ENCODE results near the gene UBE2Q2.

UBE2Q2 gene

GRCh38 chr15:75928680-75929608, 85.7 kb downstream of the UBE2Q2 start:
- DNase-seq = peak; percentile 28

DNA sequence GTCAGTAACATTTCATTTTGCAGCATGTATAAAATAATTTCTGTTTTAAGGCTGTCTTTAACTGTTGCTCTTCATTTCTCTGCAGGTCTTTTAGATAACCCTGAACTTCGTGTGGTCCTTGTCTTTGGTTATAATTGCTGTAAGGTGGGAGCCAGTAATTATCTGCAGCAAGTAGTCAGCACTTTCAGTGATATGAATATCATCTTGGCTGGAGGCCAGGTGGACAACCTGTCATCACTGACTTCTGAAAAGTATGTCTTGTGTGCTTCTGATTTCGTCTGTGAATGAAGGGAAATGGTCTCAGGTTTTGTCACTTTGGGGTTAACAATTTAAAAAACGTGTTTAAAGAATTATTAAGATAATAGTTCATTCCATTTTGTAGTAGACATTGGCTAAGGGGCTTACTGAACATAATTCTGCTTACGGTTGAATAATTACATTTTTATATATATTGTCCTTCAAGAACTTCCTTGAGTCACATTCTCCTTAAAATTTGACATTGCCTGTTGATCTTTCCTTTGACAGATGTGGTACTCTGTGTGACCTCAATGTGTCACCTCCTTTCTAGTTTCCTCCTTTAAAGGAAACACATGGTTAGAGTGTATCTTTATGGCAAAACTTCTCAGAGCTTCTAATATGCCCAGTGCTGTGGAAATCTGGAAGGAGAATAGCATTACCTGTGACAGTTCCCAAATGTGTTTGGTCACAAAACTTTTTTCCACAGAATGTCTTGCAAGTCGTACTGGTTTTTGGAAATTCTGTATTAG, 86.7 kb downstream of the UBE2Q2 start:
- DNase-seq = no peak

- no peak for DNase-seq
These were observed 87.6 kb downstream of the UBE2Q2 start for GRCh38 chr15:75930866-75931265.

GRCh38 chr15:75942464-75942863, 99.2 kb downstream of the UBE2Q2 start:
- DNase-seq = no peak

DNA sequence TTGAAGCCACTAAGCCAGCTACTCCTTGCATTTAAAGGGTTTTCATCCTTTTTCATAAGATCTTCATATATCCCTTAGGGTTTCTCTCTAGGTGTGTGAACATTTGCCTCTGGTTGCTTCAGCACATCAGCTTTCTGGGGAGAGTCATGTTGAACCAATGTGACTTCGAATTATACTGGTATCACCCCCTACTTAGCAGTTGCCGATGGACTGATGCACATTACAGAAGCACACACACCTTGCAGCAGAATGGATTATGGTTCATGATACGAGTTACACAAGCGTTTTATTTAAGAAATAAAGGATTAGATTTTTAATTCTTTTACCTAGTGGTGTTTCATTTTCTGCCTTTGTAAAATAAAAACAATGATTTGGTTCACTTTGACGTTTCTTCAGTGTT, 100.0 kb downstream of the UBE2Q2 start:
- DNase-seq = no peak

GRCh38 chr15:75943713-75944215, 100.5 kb downstream of the UBE2Q2 start:
- peak; percentile 28 for DNase-seq

DNA sequence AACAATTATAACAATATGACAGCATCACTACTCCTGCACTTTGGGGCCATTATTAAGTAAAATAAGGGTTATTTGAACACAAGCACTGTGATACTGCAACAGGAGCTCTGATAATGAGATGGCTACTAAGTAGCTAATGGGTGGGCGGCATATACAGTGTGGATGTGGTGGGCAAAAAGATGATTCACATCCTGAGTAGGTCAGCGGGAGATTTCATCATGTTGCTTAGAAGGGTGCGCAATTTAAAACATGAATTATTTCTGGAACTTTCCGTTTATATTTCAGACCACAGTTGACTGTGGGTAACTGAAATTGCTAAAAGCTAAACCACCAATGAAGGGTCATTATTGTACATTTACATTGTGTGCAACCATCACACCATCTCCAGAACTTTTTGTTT, 102.7 kb downstream of the UBE2Q2 start:
- DNase-seq = peak; percentile 65

GRCh38 chr15:75947092-75947491, 103.8 kb downstream of the UBE2Q2 start:
- peak; percentile 85 for DNase-seq

DNA sequence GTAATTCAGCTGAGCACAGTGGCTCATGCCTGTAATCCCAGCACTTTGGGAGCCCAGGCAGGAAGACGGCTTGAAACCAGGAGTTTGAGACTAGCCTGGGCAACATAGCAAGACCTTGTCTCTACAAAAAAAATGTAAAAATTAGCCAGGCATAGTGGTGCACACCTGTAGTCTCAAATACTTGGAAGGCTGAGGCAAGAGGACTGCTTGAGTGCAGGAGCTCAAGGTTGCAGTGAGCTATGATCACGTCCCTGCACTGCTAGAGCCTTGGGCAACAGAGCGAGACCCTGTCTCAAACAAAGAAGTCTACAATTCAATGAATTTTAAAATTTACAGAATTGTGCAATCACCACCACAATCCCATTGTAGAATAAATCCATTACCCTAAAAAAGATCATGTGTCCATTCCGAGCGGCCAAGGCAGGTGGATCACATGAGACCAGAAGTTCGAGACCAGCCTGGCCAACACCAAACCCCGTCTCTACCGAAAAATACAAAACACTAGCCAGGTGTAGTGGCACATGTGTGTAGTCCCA, 105.6 kb downstream of the UBE2Q2 start:
- DNase-seq = no peak

All from fibroblast of skin of right biceps (primary cell).